Measurements from ENCODE around the gene CCDC71L. TPM values are rescaled to one million over a fixed set of nuclear protein-coding genes. Genes with fewer than 3 reads are reported as not detected.

The CCDC71L gene
- polyA plus RNA-seq, 1 donor from 2014 or later, result 38.3 TPM

DNA sequence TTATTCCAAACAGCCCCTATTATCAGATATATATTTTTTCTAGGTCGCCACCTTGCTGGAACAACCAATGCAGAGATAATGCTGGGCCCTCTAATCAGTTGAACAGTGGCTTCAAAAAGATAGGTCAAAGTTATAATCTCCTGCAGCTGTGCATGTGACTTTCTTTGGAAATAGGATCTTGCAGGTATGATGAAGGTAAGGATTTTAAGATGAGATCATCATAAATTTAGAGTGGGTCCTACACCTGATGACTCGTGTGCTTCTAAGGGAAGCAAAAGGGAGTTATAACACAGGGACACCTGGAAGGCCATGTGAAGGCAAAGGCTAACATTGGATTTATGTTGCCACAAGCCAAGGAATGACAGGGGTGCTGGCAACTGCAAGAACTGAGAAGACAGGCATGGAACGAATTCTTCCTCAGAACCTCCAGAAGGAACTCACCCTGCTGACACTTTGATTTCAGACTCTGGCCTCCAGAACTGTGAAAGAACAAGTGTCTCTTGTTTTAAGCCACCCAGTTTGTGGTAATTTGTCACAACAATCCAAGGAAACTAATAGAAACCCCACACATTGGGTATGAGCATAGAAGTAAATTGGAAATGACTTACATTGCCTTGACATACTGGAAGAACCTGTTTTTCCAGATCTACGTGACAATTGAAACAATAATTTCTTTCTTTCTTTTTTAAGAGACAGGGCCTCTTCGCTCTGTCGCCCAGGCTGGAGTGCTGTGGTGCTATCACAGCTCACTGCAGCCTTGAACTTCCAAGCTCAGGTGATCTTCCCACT lies 34.4 kb downstream of the CCDC71L start:
- Histone ChIP-seq H3K9me2 (ENCODE audit: insufficient read depth, low read length) (no peaks in the 10 kb centered on the region), H3K27me3 (ENCODE audit: insufficient read depth, low read depth, low read length) (no peaks in the 10 kb centered on the region), H3K36me3 (ENCODE audit: insufficient read depth, low read length) (no peaks in the 10 kb centered on the region), H3F3A (ENCODE audit: insufficient read depth, low read length, poor library complexity, severe bottlenecking) (no peaks in the 10 kb centered on the region), H3K79me2 (replicated peaks; ENCODE audit: insufficient read depth, low read length) (no peaks in the 10 kb centered on the region), H2AFZ (ENCODE audit: low read depth, low read length) (no peak overlapping the region), H3K9ac (ENCODE audit: low read length) (no peak overlapping the region), H3K4me2 (ENCODE audit: low read length) (no peak overlapping the region), H4K20me1 (ENCODE audit: insufficient read depth) (no peaks in the 10 kb centered on the region), H3K9me3 (ENCODE audit: low read length) (no peaks in the 10 kb centered on the region), H3K4me3 (ENCODE audit: low read length) (no peak overlapping the region), H3K27ac (ENCODE audit: low read length) (no peak overlapping the region)
- TF ChIP-seq, protein P1, sequence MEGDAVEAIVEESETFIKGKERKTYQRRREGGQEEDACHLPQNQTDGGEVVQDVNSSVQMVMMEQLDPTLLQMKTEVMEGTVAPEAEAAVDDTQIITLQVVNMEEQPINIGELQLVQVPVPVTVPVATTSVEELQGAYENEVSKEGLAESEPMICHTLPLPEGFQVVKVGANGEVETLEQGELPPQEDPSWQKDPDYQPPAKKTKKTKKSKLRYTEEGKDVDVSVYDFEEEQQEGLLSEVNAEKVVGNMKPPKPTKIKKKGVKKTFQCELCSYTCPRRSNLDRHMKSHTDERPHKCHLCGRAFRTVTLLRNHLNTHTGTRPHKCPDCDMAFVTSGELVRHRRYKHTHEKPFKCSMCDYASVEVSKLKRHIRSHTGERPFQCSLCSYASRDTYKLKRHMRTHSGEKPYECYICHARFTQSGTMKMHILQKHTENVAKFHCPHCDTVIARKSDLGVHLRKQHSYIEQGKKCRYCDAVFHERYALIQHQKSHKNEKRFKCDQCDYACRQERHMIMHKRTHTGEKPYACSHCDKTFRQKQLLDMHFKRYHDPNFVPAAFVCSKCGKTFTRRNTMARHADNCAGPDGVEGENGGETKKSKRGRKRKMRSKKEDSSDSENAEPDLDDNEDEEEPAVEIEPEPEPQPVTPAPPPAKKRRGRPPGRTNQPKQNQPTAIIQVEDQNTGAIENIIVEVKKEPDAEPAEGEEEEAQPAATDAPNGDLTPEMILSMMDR (IDR thresholded peaks at IDR 0.05; ENCODE audit: poor library complexity, severe bottlenecking), result no peak
- TF ChIP-seq SMC3 (conservative IDR thresholded peaks at IDR 0.05; ENCODE audit: poor library complexity), result no peak
- TF ChIP-seq EP300 (conservative IDR thresholded peaks at IDR 0.05; ENCODE audit: poor library complexity, severe bottlenecking), result no peak
- no peak for TF ChIP-seq MXI1 (conservative IDR thresholded peaks at IDR 0.05; ENCODE audit: poor library complexity, severe bottlenecking)
- TF ChIP-seq TAF1 (IDR thresholded peaks at IDR 0.05; ENCODE audit: low read depth), result no peak
- TF ChIP-seq POLR2AphosphoS5 (IDR thresholded peaks at IDR 0.05), result no peak
- TF ChIP-seq RAD21 (conservative IDR thresholded peaks at IDR 0.05), result no peak
- TF ChIP-seq EZH2 (IDR thresholded peaks at IDR 0.05; ENCODE audit: borderline replicate concordance, insufficient read depth, low read length, poor library complexity, severe bottlenecking), result no peak
- TF ChIP-seq, protein P2, sequence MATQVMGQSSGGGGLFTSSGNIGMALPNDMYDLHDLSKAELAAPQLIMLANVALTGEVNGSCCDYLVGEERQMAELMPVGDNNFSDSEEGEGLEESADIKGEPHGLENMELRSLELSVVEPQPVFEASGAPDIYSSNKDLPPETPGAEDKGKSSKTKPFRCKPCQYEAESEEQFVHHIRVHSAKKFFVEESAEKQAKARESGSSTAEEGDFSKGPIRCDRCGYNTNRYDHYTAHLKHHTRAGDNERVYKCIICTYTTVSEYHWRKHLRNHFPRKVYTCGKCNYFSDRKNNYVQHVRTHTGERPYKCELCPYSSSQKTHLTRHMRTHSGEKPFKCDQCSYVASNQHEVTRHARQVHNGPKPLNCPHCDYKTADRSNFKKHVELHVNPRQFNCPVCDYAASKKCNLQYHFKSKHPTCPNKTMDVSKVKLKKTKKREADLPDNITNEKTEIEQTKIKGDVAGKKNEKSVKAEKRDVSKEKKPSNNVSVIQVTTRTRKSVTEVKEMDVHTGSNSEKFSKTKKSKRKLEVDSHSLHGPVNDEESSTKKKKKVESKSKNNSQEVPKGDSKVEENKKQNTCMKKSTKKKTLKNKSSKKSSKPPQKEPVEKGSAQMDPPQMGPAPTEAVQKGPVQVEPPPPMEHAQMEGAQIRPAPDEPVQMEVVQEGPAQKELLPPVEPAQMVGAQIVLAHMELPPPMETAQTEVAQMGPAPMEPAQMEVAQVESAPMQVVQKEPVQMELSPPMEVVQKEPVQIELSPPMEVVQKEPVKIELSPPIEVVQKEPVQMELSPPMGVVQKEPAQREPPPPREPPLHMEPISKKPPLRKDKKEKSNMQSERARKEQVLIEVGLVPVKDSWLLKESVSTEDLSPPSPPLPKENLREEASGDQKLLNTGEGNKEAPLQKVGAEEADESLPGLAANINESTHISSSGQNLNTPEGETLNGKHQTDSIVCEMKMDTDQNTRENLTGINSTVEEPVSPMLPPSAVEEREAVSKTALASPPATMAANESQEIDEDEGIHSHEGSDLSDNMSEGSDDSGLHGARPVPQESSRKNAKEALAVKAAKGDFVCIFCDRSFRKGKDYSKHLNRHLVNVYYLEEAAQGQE (IDR thresholded peaks at IDR 0.05; ENCODE audit: borderline replicate concordance), result no peak

DNA sequence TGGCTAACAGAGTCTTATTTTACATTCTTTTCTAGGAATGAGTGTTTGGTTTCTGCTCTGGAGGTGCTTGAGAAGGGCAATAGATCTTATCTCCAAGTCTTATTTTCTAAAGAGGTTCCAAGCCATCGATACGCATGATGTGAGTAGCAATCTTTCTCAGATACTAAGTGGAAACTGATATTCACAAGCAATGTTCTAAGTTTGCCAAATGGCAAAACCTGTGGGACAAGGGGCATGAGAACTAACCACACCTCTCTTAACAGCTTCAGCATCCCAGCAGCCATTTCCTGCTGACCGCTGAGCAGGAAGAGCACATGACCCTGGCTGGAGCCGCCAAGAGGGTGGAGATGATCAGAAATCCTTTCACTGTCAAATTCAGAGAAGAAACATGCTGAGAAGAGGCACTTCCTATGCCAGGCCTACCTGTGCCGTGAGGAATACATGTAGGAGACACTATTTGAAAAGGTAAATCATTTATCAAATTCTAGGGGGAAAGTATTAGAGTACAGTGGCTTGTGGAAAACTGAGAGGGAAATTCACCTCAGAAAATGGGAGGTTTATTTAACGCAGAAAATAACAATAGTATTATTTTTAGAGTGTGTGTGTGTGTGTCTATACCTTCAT lies 35.2 kb downstream of the CCDC71L start:
- Histone ChIP-seq H3K27ac (ENCODE audit: low read length) (no peak overlapping the region), H3F3A (ENCODE audit: insufficient read depth, low read length, poor library complexity, severe bottlenecking) (no peaks in the 10 kb centered on the region), H3K9me3 (ENCODE audit: low read length) (no peaks in the 10 kb centered on the region), H3K79me2 (replicated peaks; ENCODE audit: insufficient read depth, low read length) (no peaks in the 10 kb centered on the region), H4K20me1 (ENCODE audit: insufficient read depth) (no peaks in the 10 kb centered on the region), H3K4me3 (ENCODE audit: low read length) (no peak overlapping the region), H3K9me2 (ENCODE audit: insufficient read depth, low read length) (no peaks in the 10 kb centered on the region), H3K9ac (ENCODE audit: low read length) (no peak overlapping the region), H2AFZ (ENCODE audit: low read depth, low read length) (no peak overlapping the region), H3K36me3 (ENCODE audit: insufficient read depth, low read length) (no peaks in the 10 kb centered on the region), H3K4me2 (ENCODE audit: low read length) (no peak overlapping the region), H3K27me3 (ENCODE audit: insufficient read depth, low read depth, low read length) (no peaks in the 10 kb centered on the region)
- TF ChIP-seq RAD21 (conservative IDR thresholded peaks at IDR 0.05) (no peak), SMC3 (conservative IDR thresholded peaks at IDR 0.05; ENCODE audit: poor library complexity) (no peak), EZH2 (IDR thresholded peaks at IDR 0.05; ENCODE audit: borderline replicate concordance, insufficient read depth, low read length, poor library complexity, severe bottlenecking) (no peak), EP300 (conservative IDR thresholded peaks at IDR 0.05; ENCODE audit: poor library complexity, severe bottlenecking) (no peak), TAF1 (IDR thresholded peaks at IDR 0.05; ENCODE audit: low read depth) (no peak), MXI1 (conservative IDR thresholded peaks at IDR 0.05; ENCODE audit: poor library complexity, severe bottlenecking) (no peak)
- TF ChIP-seq, protein P2 (IDR thresholded peaks at IDR 0.05; ENCODE audit: borderline replicate concordance), result no peak
